HepG2 (cell line): Measurements from ENCODE around the gene KPNA3. TPM values are rescaled to one million over a fixed set of nuclear protein-coding genes. Genes with fewer than 3 reads are reported as not detected.

Experiments used
- ATF1 ChIP-seq: IDR thresholded peaks from 2 replicates; pipeline ENCODE4 v1.6.1; 2016; ENCODE audit warnings: mild to moderate bottlenecking, control low read depth
- BRD4 ChIP-seq: sonication (generic); formaldehyde crosslinking; IDR thresholded peaks from 2 replicates; pipeline ENCODE4 v1.4.0; 2020; ENCODE audit warnings: missing genetic modification reagents
- ELF1 ChIP-seq: sonication (generic); formaldehyde crosslinking; IDR thresholded peaks from 2 replicates; pipeline ENCODE4 v1.4.0; 2020; ENCODE audit warnings: missing genetic modification reagents
- KDM1A ChIP-seq: IDR thresholded peaks from 2 replicates; pipeline ENCODE4 v1.6.1; 2016; ENCODE audit warnings: missing compliant biosample characterization
- KLF9 ChIP-seq: IDR thresholded peaks from 2 replicates; pipeline ENCODE4 v1.6.1; 2016; ENCODE audit warnings: low read depth
- MED13 ChIP-seq: sonication (generic); formaldehyde crosslinking; IDR thresholded peaks from 2 replicates; pipeline ENCODE4 v1.5.0; 2020; ENCODE audit warnings: missing genetic modification reagents
- MLLT10 ChIP-seq: sonication (generic); formaldehyde crosslinking; IDR thresholded peaks from 2 replicates; pipeline ENCODE4 v1.4.0; 2020; ENCODE audit warnings: missing genetic modification reagents
- MZF1 ChIP-seq: sonication (generic); formaldehyde crosslinking; IDR thresholded peaks from 2 replicates; pipeline ENCODE4 v1.8.1; 2023; ENCODE audit warnings: mild to moderate bottlenecking, missing genetic modification reagents, borderline replicate concordance
- NCOA2 ChIP-seq: sonication (generic); formaldehyde crosslinking; IDR thresholded peaks from 2 replicates; pipeline ENCODE4 v1.8.0; 2022; ENCODE audit warnings: inconsistent platforms
- PHF21A ChIP-seq: sonication (generic); formaldehyde crosslinking; IDR thresholded peaks from 2 replicates; pipeline ENCODE4 v1.5.0; 2020; ENCODE audit warnings: mild to moderate bottlenecking, missing genetic modification reagents
- RXRB ChIP-seq: IDR thresholded peaks from 2 replicates; pipeline ENCODE4 v1.6.1; 2016; ENCODE audit warnings: borderline replicate concordance, missing genetic modification reagents, missing compliant biosample characterization
- SRY ChIP-seq: sonication (generic); formaldehyde crosslinking; IDR thresholded peaks from 2 replicates; pipeline ENCODE4 v1.8.0; 2022; ENCODE audit warnings: mild to moderate bottlenecking, missing genetic modification reagents
- ZFP36L1 ChIP-seq: sonication (generic); formaldehyde crosslinking; IDR thresholded peaks from 2 replicates; pipeline ENCODE4 v1.8.0; 2022; ENCODE audit warnings: mild to moderate bottlenecking, missing genetic modification reagents, moderate library complexity
- ZNF20 ChIP-seq: sonication (generic); formaldehyde crosslinking; IDR thresholded peaks from 2 replicates; pipeline ENCODE4 v1.4.0; 2020; ENCODE audit warnings: mild to moderate bottlenecking, moderate library complexity, missing genetic modification reagents
- ZNF331 ChIP-seq: sonication (generic); formaldehyde crosslinking; IDR thresholded peaks from 2 replicates; pipeline ENCODE4 v1.4.0; 2020; ENCODE audit warnings: missing genetic modification reagents
- ZNF569 ChIP-seq: sonication (generic); formaldehyde crosslinking; IDR thresholded peaks from 2 replicates; pipeline ENCODE4 v1.5.0; 2020; ENCODE audit warnings: mild to moderate bottlenecking, missing genetic modification reagents, moderate library complexity, borderline replicate concordance
- ZNF598 ChIP-seq: sonication (generic); formaldehyde crosslinking; IDR thresholded peaks from 2 replicates; pipeline ENCODE4 v1.5.1; 2020; ENCODE audit warnings: mild to moderate bottlenecking, missing genetic modification reagents, borderline replicate concordance
- ZNF891 ChIP-seq: sonication (generic); formaldehyde crosslinking; IDR thresholded peaks from 2 replicates; pipeline ENCODE4 v1.5.0; 2020; ENCODE audit warnings: mild to moderate bottlenecking, missing genetic modification reagents
- ZSCAN31 ChIP-seq: sonication (generic); formaldehyde crosslinking; IDR thresholded peaks from 2 replicates; pipeline ENCODE4 v1.5.0; 2020; ENCODE audit warnings: low read depth, mild to moderate bottlenecking, missing genetic modification reagents
- polyA plus RNA-seq, 8 experiments: library from polyadenylated mRNA; depleted of rRNA in 3 of 8; stranded (reverse) in 7 of 8; unstranded in 1 of 8; fragments of >200 nt; fragmentation: Illumina TruSeq in 4 of 8; extraction: Trizol in 4 of 8; gene quantifications; 2 replicates each; pipeline versions ENCODE4 v1.2.1 to v1.2.3, GENCODE V29; 2011 to 2016; ENCODE audit warnings: low read depth in 4 of 8, missing spikeins in 1 of 8, mixed read lengths in 1 of 8; ENCODE audit not compliant: insufficient read depth in 1 of 8
- total RNA-seq, 5 experiments: library from RNA; depleted of rRNA; stranded (reverse); fragments of >200 nt; fragmentation: Illumina TruSeq; extraction: Trizol; gene quantifications; 2 replicates each; pipeline ENCODE4 v1.2.3, GENCODE V29; 2016; ENCODE audit warnings: low read depth in 1 of 5
- TF ChIP-seq, protein P1 (sequence below): IDR thresholded peaks from 2 replicates; pipeline ENCODE4 v1.6.1; 2016; ENCODE audit warnings: missing compliant biosample characterization, missing genetic modification reagents, borderline replicate concordance
- TF ChIP-seq, protein P2 (sequence below): sonication (generic); formaldehyde crosslinking; IDR thresholded peaks from 2 replicates; pipeline ENCODE4 v1.4.0; 2020; ENCODE audit warnings: missing genetic modification reagents, borderline replicate concordance
- TF ChIP-seq, protein P3 (sequence below): sonication (generic); formaldehyde crosslinking; IDR thresholded peaks from 2 replicates; pipeline ENCODE4 v1.5.1; 2020; ENCODE audit warnings: mild to moderate bottlenecking, moderate library complexity, missing genetic modification reagents
- TF ChIP-seq, protein P4 (sequence below): sonication (generic); IDR thresholded peaks from 2 replicates; pipeline ENCODE4 v1.6.1; 2016; ENCODE audit warnings: low read depth, borderline replicate concordance
- TF ChIP-seq, protein P5 (sequence below): sonication (generic); formaldehyde crosslinking; IDR thresholded peaks from 2 replicates; pipeline ENCODE4 v1.4.0; 2020; ENCODE audit warnings: missing genetic modification reagents

KPNA3 gene
- total and polyA plus RNA-seq, 2 of the 13 experiments (the other 11 are each of a cell fraction or from before 2014, with no cell fraction given): 13.0 to 28.9 TPM

DNA sequence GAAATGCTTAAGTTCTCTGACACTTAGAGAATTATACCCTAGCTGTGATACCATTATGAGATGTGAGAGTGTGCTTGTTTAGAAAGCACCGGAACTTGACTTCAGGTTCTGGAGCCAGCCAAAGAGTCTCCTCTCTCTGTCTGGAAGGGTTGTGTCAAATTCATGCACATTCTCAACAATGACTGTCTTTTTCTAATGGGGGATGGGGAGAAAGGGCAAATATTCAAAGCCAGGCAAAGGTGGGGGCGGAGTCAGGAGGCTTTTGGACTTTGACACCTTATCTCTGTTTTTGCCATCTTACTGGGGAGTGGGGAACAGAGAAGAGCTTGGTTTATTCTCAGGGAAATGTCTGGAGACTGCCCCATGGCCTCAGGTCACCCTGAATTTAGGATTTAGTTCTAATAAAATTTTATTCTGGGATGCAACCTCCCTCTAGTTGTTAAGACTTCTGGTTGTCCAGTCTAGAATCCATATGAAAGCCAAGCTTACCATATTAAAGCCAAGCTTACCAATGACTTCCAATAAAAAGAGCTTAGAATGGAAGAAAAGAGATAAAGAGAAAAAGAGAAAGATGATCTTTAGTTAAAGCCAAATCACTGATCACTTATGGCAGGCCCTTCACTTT lies 28.2 kb upstream of the KPNA3 start (continued):
- TF ChIP-seq ATF1 (no peak), RXRB (CRISPR knock-in tag) (0 out of 2 replicates have a peak, but pooled peaks have one; percentile 23), KDM1A (CRISPR knock-in tag) (no peak), PHF21A (CRISPR knock-in tag) (peak; percentile 73), MZF1 (CRISPR knock-in tag) (no peak), MED13 (no peak), ZNF331 (CRISPR knock-in tag) (0 out of 2 replicates have a peak, but pooled peaks have one; percentile 15), ZSCAN31 (CRISPR knock-in tag) (no peak), ZNF598 (no peak), ZNF569 (CRISPR knock-in tag) (no peak), NCOA2 (peak; percentile 70), ELF1 (CRISPR knock-in tag) (no peak), MLLT10 (no peak), ZFP36L1 (CRISPR knock-in tag) (no peak), BRD4 (CRISPR knock-in tag) (no peak), ZNF891 (CRISPR knock-in tag) (no peak), KLF9 (CRISPR knock-in tag) (no peak), ZNF20 (CRISPR knock-in tag) (no peak), SRY (CRISPR knock-in tag) (no peak)
- TF ChIP-seq, protein P1, sequence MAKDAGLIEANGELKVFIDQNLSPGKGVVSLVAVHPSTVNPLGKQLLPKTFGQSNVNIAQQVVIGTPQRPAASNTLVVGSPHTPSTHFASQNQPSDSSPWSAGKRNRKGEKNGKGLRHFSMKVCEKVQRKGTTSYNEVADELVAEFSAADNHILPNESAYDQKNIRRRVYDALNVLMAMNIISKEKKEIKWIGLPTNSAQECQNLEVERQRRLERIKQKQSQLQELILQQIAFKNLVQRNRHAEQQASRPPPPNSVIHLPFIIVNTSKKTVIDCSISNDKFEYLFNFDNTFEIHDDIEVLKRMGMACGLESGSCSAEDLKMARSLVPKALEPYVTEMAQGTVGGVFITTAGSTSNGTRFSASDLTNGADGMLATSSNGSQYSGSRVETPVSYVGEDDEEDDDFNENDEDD (CRISPR knock-in tag): no peak
- TF ChIP-seq, protein P2, sequence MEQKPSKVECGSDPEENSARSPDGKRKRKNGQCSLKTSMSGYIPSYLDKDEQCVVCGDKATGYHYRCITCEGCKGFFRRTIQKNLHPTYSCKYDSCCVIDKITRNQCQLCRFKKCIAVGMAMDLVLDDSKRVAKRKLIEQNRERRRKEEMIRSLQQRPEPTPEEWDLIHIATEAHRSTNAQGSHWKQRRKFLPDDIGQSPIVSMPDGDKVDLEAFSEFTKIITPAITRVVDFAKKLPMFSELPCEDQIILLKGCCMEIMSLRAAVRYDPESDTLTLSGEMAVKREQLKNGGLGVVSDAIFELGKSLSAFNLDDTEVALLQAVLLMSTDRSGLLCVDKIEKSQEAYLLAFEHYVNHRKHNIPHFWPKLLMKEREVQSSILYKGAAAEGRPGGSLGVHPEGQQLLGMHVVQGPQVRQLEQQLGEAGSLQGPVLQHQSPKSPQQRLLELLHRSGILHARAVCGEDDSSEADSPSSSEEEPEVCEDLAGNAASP (CRISPR knock-in tag): peak; percentile 38; the same call in 1 of the 2 replicates
- TF ChIP-seq, protein P3, sequence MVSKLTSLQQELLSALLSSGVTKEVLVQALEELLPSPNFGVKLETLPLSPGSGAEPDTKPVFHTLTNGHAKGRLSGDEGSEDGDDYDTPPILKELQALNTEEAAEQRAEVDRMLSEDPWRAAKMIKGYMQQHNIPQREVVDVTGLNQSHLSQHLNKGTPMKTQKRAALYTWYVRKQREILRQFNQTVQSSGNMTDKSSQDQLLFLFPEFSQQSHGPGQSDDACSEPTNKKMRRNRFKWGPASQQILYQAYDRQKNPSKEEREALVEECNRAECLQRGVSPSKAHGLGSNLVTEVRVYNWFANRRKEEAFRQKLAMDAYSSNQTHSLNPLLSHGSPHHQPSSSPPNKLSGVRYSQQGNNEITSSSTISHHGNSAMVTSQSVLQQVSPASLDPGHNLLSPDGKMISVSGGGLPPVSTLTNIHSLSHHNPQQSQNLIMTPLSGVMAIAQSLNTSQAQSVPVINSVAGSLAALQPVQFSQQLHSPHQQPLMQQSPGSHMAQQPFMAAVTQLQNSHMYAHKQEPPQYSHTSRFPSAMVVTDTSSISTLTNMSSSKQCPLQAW (CRISPR knock-in tag): no peak
- TF ChIP-seq, protein P4, sequence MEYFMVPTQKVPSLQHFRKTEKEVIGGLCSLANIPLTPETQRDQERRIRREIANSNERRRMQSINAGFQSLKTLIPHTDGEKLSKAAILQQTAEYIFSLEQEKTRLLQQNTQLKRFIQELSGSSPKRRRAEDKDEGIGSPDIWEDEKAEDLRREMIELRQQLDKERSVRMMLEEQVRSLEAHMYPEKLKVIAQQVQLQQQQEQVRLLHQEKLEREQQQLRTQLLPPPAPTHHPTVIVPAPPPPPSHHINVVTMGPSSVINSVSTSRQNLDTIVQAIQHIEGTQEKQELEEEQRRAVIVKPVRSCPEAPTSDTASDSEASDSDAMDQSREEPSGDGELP: no peak
- TF ChIP-seq, protein P5, sequence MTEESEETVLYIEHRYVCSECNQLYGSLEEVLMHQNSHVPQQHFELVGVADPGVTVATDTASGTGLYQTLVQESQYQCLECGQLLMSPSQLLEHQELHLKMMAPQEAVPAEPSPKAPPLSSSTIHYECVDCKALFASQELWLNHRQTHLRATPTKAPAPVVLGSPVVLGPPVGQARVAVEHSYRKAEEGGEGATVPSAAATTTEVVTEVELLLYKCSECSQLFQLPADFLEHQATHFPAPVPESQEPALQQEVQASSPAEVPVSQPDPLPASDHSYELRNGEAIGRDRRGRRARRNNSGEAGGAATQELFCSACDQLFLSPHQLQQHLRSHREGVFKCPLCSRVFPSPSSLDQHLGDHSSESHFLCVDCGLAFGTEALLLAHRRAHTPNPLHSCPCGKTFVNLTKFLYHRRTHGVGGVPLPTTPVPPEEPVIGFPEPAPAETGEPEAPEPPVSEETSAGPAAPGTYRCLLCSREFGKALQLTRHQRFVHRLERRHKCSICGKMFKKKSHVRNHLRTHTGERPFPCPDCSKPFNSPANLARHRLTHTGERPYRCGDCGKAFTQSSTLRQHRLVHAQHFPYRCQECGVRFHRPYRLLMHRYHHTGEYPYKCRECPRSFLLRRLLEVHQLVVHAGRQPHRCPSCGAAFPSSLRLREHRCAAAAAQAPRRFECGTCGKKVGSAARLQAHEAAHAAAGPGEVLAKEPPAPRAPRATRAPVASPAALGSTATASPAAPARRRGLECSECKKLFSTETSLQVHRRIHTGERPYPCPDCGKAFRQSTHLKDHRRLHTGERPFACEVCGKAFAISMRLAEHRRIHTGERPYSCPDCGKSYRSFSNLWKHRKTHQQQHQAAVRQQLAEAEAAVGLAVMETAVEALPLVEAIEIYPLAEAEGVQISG (CRISPR knock-in tag): no peak
